NK-92 treated with Interleukin-12 subunit alpha and Interleukin-12 subunit beta, amount 100 ng/mL, for 24 hours (cell line): ENCODE measurements around the gene P4HA2.
"Not testable (repeated sequence)": the region's sequence is repeated elsewhere in the genome, so short reads cannot be mapped to it uniquely, and the experiment has no call there.

Experiments used
- DNase-seq: peaks from one replicate; lab custom pipeline; 2025; lab: John Stamatoyannopoulos, UW

Gene P4HA2

DNA sequence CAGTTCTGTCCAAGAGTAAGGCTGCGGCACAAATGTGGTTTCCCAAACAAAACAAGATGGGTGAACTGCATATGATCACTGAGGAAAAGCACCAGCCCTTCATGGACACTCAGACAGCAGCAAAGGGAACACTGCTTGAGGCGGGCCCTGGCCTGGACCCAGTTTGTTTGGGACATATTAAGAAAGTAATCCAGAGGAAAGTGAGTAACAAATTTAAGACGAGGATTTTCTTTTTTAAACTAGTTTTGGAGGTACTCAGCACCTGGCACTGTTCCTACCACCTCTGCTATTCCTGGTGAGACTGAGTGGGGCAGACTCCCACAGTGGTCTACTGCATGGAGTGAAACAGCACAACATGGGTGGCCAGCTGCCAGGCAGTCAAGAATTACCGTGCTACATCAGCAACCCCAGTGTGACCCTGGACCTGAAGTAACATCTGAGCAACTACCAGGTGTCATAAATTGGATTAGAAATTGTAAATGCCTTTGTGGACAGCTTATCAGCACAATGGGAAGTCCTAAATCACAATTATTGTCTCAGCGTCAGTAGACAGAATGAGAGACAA, 28.5 kb downstream of the P4HA2 start:
- no peak for DNase-seq

DNA sequence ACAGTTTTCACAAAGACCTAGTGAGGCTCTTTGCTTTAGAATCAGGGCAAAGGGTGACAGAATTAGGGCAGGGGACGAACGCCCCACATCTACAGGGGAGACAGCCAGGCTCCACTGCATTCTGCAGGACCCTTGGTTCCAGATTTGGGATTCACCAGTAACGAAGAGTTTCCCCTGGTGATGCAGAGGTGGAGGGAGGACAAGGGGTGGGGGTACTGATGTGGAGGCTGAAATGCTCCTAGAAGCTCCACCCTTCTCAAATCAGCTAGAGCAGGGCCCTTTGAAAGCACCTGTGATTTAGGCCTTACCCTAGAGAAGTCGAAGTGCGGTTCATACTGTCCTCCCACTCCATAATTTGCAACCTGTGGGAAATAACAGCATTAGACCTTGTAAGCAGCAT, 29.1 kb downstream of the P4HA2 start:
- DNase-seq = no peak

DNA sequence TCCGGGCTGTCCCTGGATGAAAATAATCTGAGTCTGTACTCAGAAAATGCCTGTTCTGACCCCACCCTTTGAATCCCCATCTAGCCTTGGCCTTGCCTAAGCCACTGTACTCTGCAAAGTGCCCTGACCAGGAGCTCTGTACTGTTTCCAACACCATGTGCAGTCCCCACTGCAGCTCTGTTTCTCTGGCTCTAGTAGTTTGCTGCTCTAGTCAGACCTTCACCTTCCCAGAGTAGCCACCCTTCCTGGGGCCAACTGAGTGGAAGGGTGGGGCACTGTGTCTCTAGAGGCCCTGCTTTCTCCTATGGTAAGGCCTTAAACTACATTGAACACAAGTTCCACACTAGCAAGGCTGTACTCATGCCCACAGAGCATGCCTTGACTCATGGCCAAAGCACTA, 31.9 kb downstream of the P4HA2 start:
- no peak for DNase-seq

DNA sequence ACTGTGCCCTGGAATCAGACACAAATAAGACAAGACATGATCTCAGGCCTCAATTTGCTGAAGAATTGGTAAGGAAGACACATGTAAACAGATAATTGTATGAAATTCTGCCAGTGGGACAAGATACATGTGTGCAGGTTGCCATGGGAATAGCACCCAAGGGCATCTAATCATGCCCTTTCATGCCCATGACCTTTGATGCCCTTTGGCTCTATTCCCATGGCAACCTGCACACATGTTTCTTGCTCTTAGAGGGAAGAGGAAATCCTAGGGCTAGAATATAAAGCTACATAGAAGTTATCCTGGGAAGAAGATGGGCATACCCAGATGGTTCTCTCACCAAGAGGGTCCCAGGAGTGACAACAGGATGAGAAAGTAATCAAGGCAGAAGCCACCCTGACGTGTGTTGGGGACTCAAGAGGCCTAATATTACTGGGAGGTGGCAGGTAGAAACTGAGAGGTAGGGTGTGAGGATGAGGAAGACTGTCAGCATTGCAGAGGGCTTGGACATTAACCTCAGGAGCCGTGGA, 34.4 kb downstream of the P4HA2 start:
- DNase-seq = no peak

DNA sequence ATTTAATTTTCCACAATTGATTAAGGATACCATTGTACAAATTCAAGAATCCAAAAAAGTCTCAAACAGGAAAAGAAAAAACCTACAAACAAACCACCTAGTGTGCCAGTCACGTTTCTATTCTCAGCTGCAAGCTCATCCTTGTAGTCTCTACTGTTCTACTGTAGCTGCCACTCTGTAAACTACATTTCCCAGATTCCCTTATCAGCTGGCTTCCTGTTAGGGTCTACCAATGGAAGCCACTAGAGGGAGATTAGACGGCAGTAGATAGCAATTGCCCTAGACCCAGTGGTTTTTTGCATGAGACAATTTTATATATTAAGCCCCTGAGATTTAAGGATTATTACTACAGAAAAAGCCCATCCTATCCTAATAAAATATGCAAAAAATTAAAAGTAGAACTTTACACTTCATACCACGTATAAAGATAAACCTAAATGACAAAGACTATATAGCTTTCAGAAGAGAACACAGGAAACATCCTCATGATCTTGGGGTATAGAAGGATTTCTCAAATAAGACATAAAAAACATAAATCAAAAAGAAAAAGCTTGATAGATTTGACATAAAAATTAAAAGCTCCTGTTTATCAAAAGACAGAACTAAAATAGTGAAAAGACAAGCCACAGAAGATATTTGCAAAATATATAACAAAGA, 37.4 kb downstream of the P4HA2 start:
- no peak for DNase-seq

DNA sequence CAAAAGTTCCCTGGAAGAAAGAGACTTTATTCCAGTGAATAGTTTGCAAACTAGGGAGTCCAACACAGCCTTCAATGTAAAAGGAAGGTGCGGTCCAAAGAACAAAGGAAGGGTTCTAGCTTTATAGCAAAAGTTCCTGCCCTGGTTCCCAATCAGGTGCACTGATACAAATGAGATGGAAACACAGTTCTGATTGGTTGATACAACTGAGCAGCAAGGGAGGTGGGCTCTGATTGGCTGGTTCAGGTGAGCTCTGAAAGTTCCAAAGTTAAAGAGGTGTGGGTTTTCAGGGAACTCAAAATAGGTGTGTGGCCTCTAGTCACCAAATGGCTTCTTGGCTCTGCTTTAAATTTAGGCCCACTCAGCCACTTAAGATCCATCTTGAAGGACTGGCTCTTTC, 43.1 kb downstream of the P4HA2 start:
- no peak for DNase-seq

DNA sequence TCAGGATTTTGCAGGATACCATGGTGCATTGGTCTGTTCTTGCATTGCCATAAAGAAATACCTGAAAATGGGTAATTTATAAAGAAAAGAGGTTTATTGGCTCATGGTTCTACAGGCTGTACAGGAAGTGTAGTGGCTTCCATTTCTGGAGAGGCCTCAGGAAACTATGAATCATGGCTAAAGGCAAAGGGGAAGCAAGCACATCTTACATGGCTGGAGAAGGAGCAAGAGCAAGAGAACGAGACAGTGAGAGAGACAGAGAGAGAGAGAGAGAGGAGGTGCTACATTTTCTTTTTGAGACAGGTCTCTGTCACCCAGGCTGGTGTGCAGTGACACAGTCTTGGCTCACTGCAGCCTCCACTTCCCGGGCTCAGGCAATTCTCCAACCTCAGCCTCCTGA, 43.9 kb downstream of the P4HA2 start:
- no peak for DNase-seq

DNA sequence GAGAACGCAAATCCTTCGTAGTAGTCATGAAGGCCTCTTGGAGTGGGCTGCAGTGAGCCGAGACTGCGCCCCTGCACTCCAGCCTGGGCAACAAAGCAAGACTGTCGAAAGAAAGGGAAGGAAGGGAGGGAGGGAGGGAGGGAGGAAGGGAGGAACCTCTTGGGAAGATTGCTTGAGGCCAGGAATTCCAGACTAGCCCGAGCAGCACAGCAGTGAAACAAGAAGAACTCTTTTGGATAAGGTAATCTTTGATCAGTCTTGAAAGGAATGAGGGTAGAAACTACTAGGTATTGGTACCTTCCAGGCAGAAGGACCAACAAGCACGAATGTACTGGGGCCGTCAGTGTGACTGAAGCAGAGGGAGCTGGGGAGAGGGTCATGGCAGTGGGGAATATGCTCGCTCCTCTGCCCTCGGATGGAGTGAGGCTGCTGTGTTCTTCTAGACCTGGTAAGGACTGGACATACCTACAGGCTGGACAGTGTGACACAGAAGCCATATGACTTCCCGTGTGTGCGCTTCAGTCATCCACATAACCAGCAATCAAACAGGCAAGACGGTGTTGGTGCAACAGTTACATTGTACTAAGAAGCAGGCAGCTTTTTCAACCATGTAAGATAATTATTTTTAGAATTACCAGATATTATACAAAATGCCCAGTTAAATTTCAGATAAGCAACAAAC, 45.2 kb downstream of the P4HA2 start:
- no peak for DNase-seq

DNA sequence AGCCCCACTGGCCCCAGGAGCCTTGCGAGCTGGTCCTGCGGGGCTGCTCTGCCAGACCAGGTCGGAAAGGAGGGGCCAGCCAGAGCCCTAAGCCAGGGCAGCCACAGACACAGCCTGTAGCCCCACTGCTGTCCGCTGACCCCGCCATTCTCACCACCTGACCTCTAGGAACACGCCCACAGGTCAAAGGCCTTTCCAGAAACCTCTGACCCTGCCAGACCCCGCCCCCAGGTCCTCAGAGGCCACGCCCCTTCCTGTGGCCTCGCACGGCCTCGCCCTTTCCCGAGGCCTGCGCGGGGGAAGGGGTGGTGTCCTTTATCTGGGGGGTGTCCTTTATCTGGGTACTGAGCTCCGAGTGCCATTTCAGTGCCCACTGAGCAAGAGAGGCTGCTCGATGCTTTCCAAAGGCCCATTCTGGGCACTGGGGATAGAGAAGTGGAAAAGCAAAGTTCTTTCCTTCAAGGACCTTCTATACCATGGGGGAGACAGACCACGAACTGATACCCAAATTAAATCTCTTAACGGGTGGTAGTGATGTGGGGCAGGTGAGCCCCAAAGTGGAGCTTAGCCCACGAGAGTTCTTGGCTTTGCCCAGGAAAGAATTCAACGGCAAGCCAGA, 46.5 kb downstream of the P4HA2 start:
- DNase-seq = no peak

DNA sequence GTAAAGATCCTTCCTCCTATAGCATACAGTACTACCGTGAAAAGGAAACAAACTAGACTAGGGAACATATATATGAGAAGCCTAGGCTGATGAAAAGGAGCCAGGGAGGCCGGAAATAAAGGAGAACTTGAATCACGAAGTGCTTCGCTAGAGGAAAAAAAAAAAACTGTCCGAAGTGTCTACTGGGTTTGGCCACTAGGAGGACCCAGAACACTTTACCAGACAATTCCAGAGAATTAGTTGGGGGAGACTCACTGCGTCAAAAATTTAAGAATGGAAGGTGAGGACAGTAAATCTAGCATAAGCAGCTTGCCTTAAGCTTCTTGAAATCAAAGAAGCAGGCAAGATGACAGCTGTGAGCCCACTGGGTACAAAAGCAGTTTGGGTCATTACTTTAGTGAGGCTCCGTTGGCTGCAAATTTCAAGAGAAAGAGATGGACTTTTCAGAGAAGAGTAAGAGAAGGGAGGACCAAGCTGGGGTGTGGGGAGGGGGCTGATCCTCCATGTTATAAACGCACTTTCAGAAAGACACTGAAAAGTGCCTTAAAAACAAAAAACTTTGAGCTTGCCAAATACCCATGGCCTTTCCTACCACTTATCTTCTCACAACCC, 47.4 kb downstream of the P4HA2 start:
- no peak for DNase-seq

DNA sequence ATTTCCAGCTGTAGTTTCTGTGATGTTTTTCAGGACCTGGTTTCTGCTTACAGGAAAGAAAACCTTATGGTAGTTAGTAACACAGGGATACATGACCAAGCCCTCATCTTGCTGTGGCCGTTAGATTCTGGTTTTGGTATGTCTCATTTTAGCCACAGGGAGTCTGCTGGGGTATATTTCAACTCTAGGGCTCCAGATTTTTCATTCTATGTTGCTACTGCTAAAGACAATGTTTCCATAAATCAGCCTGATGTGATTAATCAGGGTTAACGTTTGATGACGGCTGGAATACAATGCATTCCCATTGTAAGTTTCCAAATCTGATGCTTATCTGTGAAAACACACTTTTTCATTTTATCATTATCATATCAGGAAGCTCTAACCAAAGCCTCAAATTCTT, 48.2 kb downstream of the P4HA2 start:
- DNase-seq = no peak

DNA sequence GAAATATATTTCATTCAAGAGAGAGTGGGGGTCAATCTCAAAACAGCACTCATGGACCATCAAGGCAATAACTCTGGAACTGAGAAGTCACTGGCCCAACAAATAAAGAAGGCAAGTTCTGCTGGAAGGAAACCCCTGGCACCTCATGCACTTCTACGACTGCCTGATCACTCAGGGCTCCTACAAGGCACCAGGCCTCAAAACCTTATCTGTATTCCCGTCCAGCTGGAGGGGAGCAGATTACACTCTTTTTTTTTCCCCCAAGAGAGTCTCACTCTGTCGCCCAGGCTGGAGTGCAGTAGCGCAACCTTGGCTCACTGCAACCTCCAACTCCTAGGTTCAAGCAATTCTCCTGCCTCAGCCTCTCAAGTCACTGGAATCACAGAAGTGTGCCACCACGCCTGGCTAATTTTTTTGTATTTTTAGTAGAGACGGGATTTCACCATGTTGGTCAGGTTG, 49.9 kb downstream of the P4HA2 start:
- DNase-seq = no peak

DNA sequence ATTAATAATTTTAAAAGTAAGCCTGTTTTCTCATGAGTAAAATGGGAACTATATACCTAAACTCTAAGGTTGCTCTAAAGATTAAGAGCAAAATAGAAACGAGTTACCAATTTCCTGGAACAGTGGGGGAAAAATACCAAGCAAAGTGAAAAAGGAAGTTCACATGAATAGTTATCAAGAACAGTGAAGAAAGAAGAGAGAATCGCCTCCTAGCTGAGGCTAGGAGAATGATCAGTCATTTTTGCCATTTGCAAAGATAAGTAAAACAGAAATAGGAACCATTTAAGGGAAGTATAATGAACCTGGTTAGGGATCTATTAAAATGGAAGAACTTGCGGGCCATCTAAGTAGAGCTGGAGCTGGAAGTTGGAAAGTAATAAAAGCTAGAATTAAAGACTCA, 50.7 kb downstream of the P4HA2 start:
- DNase-seq = no peak

DNA sequence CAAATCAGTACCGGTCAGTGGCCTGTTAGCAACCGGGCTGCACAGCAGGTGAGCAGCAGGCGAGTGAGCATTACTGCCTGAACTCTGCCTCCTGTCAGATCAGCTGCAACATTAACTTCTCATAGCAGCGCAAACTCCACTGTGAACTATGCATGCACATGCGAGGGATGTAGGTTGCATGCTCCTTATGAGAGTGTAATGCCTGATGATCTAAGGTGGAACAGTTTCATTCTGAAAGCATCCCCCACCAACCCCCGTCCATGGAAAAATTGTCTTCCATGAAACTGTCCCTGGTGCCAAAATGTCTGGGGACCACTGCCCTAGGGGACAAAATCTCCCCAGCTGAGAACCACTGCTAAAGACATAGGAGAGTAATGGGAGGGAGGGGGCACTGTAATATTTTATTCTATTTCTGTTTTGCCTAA, 51.1 kb downstream of the P4HA2 start:
- DNase-seq = no peak

DNA sequence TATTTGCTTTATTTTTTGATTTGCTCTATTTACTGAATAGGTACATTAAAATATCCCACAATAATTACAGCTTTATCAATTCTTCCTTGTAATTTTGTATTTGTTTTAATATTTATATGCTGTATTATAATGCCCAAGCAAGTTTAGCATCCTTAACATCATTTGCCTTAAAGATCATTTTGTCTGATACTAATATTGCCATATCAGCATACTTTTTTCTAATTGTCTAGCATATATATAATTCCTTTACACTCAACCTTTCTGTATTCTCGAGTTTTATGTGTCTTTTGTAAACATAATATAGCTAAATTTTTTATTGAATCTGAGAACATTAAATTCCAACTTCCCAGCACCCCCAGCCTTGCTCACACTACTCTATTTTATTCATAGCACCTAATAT, 64.7 kb downstream of the P4HA2 start:
- DNase-seq = no peak

DNA sequence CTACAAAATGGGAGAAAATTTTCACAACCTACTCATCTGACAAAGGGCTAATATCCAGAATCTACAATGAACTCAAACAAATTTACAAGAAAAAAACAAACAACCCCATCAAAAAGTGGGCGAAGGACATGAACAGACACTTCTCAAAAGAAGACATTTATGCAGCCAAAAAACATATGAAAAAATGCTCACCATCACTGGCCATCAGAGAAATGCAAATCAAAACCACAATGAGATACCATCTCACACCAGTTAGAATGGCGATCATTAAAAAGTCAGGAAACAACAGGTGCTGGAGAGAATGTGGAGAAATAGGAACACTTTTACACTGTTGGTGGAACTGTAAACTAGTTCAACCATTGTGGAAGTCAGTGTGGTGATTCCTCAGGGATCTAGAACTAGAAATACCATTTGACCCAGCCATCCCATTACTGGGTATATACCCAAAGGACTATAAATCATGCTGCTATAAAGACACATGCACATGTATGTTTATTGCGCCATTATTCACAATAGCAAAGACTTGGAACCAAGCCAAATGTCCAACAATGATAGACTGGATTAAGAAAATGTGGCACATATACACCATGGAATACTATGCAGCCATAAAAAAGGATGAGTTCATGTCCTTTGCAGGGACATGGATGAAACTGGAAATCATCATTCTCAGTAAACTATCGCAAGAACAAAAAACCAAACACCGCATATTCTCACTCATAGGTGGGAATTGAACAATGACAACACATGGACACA, 65.9 kb downstream of the P4HA2 start:
- not testable (repeated sequence) for DNase-seq

DNA sequence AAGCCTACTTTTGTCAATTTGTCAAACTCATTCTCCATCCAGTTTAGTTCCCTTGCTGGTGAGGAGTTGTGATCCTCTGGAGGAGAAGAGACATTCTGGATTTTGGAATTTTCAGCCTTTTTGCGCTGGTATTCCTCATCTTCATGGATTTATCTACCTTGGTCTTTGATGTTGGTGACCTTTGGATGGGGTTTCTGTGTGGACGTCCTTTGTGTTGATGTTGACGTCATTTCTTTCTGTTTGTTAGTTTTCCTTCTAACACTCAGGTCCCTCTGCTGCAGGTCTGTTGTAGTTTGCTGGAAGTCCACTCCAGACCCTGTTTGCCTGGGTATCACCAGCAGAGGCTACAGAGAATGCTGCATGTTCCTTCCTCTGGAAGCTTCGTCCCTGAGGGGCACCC, 71.2 kb downstream of the P4HA2 start:
- no peak for DNase-seq

DNA sequence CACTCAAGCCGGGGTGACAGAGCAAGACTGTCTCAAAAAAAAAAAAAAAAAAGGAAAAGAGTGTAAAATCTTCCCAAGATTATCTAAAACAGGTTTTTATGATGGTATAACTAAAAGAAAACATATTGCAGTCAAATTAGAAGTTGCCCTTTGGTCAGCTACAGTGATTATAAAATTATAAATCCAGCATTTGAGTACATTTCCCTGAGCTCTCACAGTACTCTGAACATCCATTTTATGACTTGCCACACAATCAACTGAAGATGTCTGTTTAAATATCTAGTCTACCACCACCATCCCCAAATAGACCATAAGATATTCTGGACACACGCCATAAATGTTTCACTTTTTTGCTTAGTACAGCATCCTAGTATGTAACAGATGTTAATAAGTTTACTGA, 77.1 kb downstream of the P4HA2 start:
- no peak for DNase-seq

DNA sequence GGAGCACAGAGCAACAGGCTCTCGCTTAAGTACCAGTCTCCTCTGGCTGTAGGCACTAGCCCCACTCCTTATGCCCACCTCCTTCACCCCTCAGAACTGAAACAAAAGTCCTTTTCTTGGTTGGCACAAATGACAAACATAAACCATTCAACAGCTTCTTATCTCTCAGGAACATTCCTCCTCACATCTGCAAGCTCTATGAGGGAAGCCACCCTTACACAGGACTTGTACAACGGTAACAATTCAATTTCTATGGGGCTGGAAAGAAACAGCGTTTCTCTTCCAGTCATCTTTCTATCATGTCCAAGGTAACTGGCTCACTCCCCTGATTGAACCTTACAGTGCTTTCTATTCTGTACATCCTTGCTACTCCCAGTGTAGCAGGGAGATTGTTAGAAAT, 80.0 kb downstream of the P4HA2 start:
- DNase-seq = no peak

DNA sequence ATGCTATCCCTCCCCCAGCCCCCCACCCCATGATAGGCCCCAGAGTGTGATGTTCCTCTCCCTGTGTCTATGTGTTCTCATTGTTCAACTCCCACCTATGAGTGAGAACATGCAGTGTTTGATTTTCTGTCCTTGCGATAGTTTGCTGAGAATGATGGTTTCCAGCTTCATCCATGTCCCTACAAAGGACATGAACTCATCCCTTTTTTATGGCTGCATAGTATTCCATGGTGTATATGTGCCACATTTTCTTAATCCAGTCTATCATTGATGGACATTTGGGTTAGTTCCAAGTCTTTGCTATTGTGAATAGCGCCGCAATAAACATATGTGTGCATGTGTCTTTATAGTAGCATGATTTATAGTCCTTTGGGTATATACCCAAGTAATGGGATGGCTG, 82.3 kb downstream of the P4HA2 start:
- DNase-seq = not testable (repeated sequence)

DNA sequence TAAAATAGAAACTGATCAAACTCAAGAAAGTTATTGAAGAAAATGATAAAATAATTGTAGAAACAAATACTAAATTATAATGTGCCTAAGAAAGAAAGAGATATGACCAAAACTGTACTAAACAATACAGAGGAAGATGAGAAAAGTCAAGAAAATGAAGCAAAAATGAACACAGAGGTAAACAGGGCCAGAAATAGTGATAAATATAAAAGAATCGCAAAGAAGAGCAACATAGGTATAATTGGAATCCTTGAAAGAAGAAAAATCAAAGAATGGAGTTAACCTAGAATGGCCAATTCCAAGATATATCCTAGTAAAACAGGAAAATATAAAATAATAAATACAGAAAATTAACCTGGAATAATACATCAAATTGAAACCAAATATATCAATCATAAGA, 84.5 kb downstream of the P4HA2 start:
- no peak for DNase-seq

DNA sequence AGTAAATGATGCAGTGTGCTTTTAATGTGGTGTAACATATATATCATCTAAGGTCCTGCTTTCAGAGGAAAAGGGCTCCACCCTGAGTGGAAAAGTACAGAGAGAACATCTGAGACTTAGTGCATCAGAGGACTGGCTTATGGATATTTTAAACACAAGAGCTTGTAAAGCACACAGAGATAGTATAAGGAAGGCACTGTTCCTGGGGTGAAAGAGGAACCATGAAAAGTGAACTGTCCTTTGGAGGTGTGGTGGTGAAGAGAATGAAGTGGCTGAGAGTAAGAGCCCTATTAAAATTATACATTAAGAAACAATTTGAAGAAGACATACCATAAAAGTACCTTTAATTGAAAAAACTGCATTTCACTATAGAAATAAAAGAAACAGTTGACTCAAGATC, 85.2 kb downstream of the P4HA2 start:
- DNase-seq = no peak
